K562 (cell line): ENCODE data around the gene GNPTAB. TPM values are rescaled to one million over a fixed set of nuclear protein-coding genes. Genes with fewer than 3 reads are reported as not detected.
A peak's percentile ranks its signal among the peaks of the same experiment; 100 is the strongest.

ENCODE experiments used
- C11orf30 ChIP-seq: fragments of 450-650 bp; IDR thresholded peaks from 2 replicates; pipeline ENCODE4 v1.6.1; 2016; ENCODE audit warnings: low read depth, mild to moderate bottlenecking
- CAMTA2 ChIP-seq: fragments of 250-450 bp; sonication (Bioruptor Pico); conservative IDR thresholded peaks from 2 replicates; pipeline ENCODE4 v1.5.1; 2022
- GATA2 ChIP-seq: sonication (generic); formaldehyde crosslinking; IDR thresholded peaks from 2 replicates; pipeline ENCODE4 v1.4.0; 2020; ENCODE audit warnings: mild to moderate bottlenecking, missing genetic modification reagents
- IRF9 ChIP-seq: fragments of 450-650 bp; IDR thresholded peaks from 2 replicates; pipeline ENCODE4 v1.6.1; 2016; ENCODE audit warnings: missing biosample characterization, missing genetic modification characterization
- MAFF ChIP-seq: IDR thresholded peaks from 2 replicates; pipeline ENCODE4 v1.6.1; 2012; ENCODE audit warnings: low read length, improper control_type of control experiment
- NONO ChIP-seq, 2 experiments: fragments of 200-400 bp in 1 of 2; fragments of 450-650 bp in 1 of 2; formaldehyde crosslinking in 1 of 2; IDR thresholded peaks; 2 replicates each; pipeline ENCODE4 v1.6.1; 2017; ENCODE audit warnings: low read depth in 2 of 2, mild to moderate bottlenecking in 2 of 2, moderate library complexity in 2 of 2, low read length in 1 of 2
- PCBP2 ChIP-seq: fragments of 200-400 bp; formaldehyde crosslinking; IDR thresholded peaks from 2 replicates; pipeline ENCODE4 v1.6.1; 2018; ENCODE audit warnings: low read length, low read depth, mild to moderate bottlenecking, moderate library complexity; ENCODE audit not compliant: poor library complexity, severe bottlenecking
- PHTF2 ChIP-seq: fragments of 250-450 bp; sonication (Bioruptor Pico); IDR thresholded peaks from 2 replicates; pipeline ENCODE4 v1.5.0; 2021; ENCODE audit warnings: mild to moderate bottlenecking
- RCOR1 ChIP-seq, 2 experiments: IDR thresholded peaks; 2 replicates each; pipeline ENCODE4 v1.6.1; 2012; ENCODE audit warnings: low read depth in 2 of 2, low read length in 2 of 2, borderline replicate concordance in 1 of 2, improper control_type of control experiment in 1 of 2
- RNF2 ChIP-seq: sonication (generic); IDR thresholded peaks from 2 replicates; pipeline ENCODE4 v1.6.1; 2016
- SAFB ChIP-seq: fragments of 200-400 bp; formaldehyde crosslinking; IDR thresholded peaks from 2 replicates; pipeline ENCODE4 v1.6.1; 2017; ENCODE audit warnings: low read depth, low read length, borderline replicate concordance
- SMARCA4 ChIP-seq: fragments of 450-650 bp; IDR thresholded peaks from 2 replicates; pipeline ENCODE4 v1.6.1; 2016
- SREBF2 ChIP-seq: sonication (generic); formaldehyde crosslinking; IDR thresholded peaks from 2 replicates; pipeline ENCODE4 v1.4.0; 2020; ENCODE audit warnings: mild to moderate bottlenecking, missing genetic modification reagents
- TEAD4 ChIP-seq, 2 experiments: sonication (generic) in 1 of 2; formaldehyde crosslinking in 1 of 2; IDR thresholded peaks; 2 replicates each; pipeline versions ENCODE4 v1.6.1 to v1.8.0; 2012 to 2022; ENCODE audit warnings: borderline replicate concordance in 1 of 2, inconsistent platforms in 1 of 2, low read length in 1 of 2, mild to moderate bottlenecking in 1 of 2, missing genetic modification reagents in 1 of 2
- TFAM ChIP-seq: fragments of 250-450 bp; sonication (Bioruptor Pico); conservative IDR thresholded peaks from 2 replicates; pipeline ENCODE4 v1.5.0; 2021; ENCODE audit warnings: mild to moderate bottlenecking, moderate library complexity
- YY1 ChIP-seq, 3 experiments: IDR thresholded peaks; 2 replicates each; pipeline ENCODE4 v1.6.1; 2011; ENCODE audit warnings: low read length in 2 of 3, mild to moderate bottlenecking in 2 of 3, moderate library complexity in 2 of 3, borderline replicate concordance in 1 of 3, control low read depth in 1 of 3, low read depth in 1 of 3; ENCODE audit not compliant: insufficient read depth in 3 of 3, insufficient replicate concordance in 2 of 3, control insufficient read depth in 1 of 3, insufficient read length in 1 of 3; ENCODE audit errors: extremely low read depth in 1 of 3
- ZBED1 ChIP-seq: IDR thresholded peaks from 2 replicates; pipeline ENCODE4 v1.6.1; 2014
- ZBTB7A ChIP-seq: IDR thresholded peaks from 2 replicates; pipeline ENCODE4 v1.6.1; 2011; ENCODE audit warnings: low read depth, mild to moderate bottlenecking, low read length, moderate library complexity, borderline replicate concordance; ENCODE audit not compliant: control insufficient read depth
- ZNF197 ChIP-seq: fragments of 200-800 bp; sonication (Bioruptor generic); IDR thresholded peaks from 2 replicates; pipeline ENCODE4 v1.6.1; 2016; ENCODE audit warnings: low read depth, missing genetic modification characterization, missing compliant biosample characterization
- ZNF324 ChIP-seq: fragments of 250-450 bp; sonication (Bioruptor Pico); IDR thresholded peaks from 2 replicates; pipeline ENCODE4 v1.4.0; 2020; ENCODE audit warnings: mild to moderate bottlenecking
- ZNF436 ChIP-seq: fragments of 250-450, 450-650 bp; sonication (Bioruptor Pico); formaldehyde crosslinking; IDR thresholded peaks from 2 replicates; pipeline ENCODE4 v1.7.0; 2020; ENCODE audit warnings: mild to moderate bottlenecking
- ZNF639 ChIP-seq, 2 experiments: fragments of 200-800 bp in 1 of 2; sonication (Bioruptor generic) in 1 of 2; sonication (generic) in 1 of 2; formaldehyde crosslinking in 1 of 2; IDR thresholded peaks in 1 of 2; conservative IDR thresholded peaks in 1 of 2; 2 replicates each; pipeline versions ENCODE4 v1.5.0 to v1.6.1; 2016 to 2020; ENCODE audit warnings: missing compliant biosample characterization in 1 of 2, missing genetic modification characterization in 1 of 2, missing genetic modification reagents in 1 of 2
- ZNF740 ChIP-seq, 3 experiments: fragments of 200-800 bp in 1 of 3; sonication (Bioruptor generic) in 1 of 3; sonication (generic) in 1 of 3; formaldehyde crosslinking in 1 of 3; IDR thresholded peaks; 2 replicates each; pipeline versions ENCODE4 v1.6.1 to v1.8.0; 2016 to 2022; ENCODE audit warnings: mild to moderate bottlenecking in 2 of 3, missing compliant biosample characterization in 2 of 3, missing genetic modification characterization in 2 of 3, missing genetic modification reagents in 1 of 3
- ZSCAN32 ChIP-seq: fragments of 450-650 bp; formaldehyde crosslinking; IDR thresholded peaks from 2 replicates; pipeline ENCODE4 v1.4.0; 2020; ENCODE audit warnings: mild to moderate bottlenecking, moderate library complexity
- polyA plus RNA-seq, 8 experiments: library from polyadenylated mRNA; depleted of rRNA in 4 of 8; stranded (reverse) in 5 of 8; unstranded in 3 of 8; fragments of >200 nt; fragmentation: Nextera tagmentation in 2 of 8; fragmentation: Illumina TruSeq in 1 of 8; extraction: Ambion mirVana in 2 of 8; extraction: Trizol in 1 of 8; gene quantifications; 2 replicates each; pipeline versions ENCODE4 v1.2.1 to v1.2.3, GENCODE V29; 2011 to 2014; ENCODE audit warnings: inconsistent platforms in 1 of 8, missing spikeins in 1 of 8
- total RNA-seq, 7 experiments: library from RNA; depleted of rRNA in 6 of 7; stranded (reverse); fragments of >200 nt in 6 of 7; fragmentation: Illumina TruSeq in 2 of 7; extraction: Trizol in 2 of 7; gene quantifications; 2 replicates each; pipeline versions ENCODE4 v1.2.1 to v1.2.3, GENCODE V29; 2011 to 2021; ENCODE audit warnings: low replicate concordance in 1 of 7

Gene GNPTAB
- total and polyA plus RNA-seq, 9 of the 15 experiments (the other 6 are each of a cell fraction or from before 2014, with no cell fraction given), result 5.9 to 23.2 (median 19.3) TPM

GRCh38 chr12:101697197-101697929 is 133.4 kb downstream of the GNPTAB start, which contains the start of gene CHPT1 (continued):
- TF ChIP-seq ZNF324 (CRISPR knock-in tag) (no peak), TEAD4 (IDR thresholded peaks at IDR 0.05; ENCODE audit: low read length) (peak; percentile 29; the same call in 1 of the 2 replicates), TEAD4 (CRISPR knock-in tag; IDR thresholded peaks at IDR 0.05; ENCODE audit: borderline replicate concordance) (no peak), IRF9 (tag) (no peak), YY1 (IDR thresholded peaks at IDR 0.05; ENCODE audit: borderline replicate concordance in 1 of 3, control insufficient read depth in 1 of 3, extremely low read depth in 1 of 3, insufficient read depth in 3 of 3, insufficient read length in 1 of 3, insufficient replicate concordance in 2 of 3, low read depth in 1 of 3, low read length in 2 of 3) (peak; percentile 39 to 84 (median 76)), C11orf30 (no peak), RCOR1 (IDR thresholded peaks at IDR 0.05; ENCODE audit: borderline replicate concordance in 1 of 2, low read depth in 2 of 2, low read length in 2 of 2) (peak in 1 of 2 experiments; percentile 73; a peak in 2 of 4 replicates), PCBP2 (no peak), ZNF197 (CRISPR knock-in tag) (no peak), SAFB (no peak), ZSCAN32 (CRISPR knock-in tag) (no peak), RNF2 (peak; percentile 47; the same call in 1 of the 2 replicates), PHTF2 (CRISPR knock-in tag) (no peak), TFAM (CRISPR knock-in tag) (no peak), ZBED1 (no peak), ZNF740 (CRISPR knock-in tag; IDR thresholded peaks at IDR 0.05) (no peak), ZNF740 (tag; IDR thresholded peaks at IDR 0.05) (no peak), MAFF (no peak), ZBTB7A (peak; percentile 88), SMARCA4 (no peak), ZNF639 (CRISPR knock-in tag; conservative IDR thresholded peaks at IDR 0.05 in 1 of 2, IDR thresholded peaks at IDR 0.05 in 1 of 2) (peak in 1 of 2 experiments; percentile 65; a peak in 2 of 4 replicates), ZNF436 (CRISPR knock-in tag) (no peak), CAMTA2 (CRISPR knock-in tag) (no peak), NONO (IDR thresholded peaks at IDR 0.05; ENCODE audit: low read depth in 2 of 2, low read length in 1 of 2) (peak; percentile 36 to 37; a peak in 1 of 4 replicates), SREBF2 (CRISPR knock-in tag) (no peak), GATA2 (CRISPR knock-in tag) (no peak; the same call in 1 of the 2 replicates)
